ENCODE results near the gene HLA-DOA.
A peak's percentile ranks its signal among the peaks of the same experiment; 100 is the strongest.

Gene HLA-DOA

DNA sequence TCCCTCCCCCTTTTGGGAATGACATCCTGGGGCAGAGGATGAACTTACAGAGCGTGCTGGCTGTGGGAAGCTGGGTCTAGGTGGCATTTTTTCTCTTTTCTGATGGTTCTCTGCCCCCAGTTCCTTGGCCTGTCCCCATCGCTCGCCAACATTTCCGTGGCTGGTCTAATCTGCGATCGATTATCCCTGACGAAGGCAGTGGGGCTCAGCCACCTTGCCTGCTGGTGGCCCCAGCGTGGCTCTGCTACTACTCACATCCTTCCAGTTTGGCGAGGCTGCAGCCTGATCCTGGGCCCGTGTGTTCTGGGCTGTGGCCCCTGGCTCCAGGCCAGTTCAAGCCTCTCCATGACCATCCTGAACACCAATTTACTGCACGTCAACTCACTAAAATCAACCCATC, 6.4 kb upstream of the HLA-DOA start:
- no peak for DNase-seq

DNA sequence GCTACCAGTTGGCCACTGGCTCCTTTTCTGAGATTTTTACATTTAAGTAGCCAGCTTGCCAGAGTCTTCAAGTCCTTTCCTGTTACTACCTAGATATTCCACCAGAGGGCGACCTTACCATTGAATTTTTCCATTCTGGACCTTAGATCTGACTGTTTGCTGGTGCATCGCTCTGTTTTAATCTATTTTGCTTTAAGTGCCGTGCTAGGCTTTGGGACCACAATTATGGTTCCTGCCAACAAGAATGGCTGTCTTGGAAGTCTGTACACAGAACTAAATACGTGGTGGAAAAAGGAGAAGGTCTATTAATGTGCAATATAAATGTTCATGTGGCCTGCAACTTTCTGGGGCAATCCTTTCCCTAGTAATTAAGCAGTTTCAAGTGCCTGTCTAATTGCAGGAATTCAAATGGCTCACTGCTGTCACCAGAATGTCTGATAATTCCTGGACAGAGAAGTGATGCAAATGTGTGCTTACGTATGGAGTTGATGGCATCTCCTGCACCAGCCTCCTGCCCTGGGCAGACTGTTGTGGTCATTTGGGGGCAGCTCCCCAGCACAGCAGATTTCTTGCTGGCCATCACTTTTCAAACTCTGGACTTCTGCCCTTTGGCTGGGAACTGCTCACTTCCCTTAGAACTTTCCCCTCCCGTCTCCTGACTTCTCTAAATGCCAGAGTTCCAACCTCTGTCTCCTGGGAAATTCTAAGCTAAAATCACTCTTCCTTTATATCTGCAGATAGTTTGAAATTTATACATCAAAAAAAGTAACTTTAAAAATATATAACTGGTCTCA, 5.6 kb upstream of the HLA-DOA start:
- peak; percentile 46 for DNase-seq

DNA sequence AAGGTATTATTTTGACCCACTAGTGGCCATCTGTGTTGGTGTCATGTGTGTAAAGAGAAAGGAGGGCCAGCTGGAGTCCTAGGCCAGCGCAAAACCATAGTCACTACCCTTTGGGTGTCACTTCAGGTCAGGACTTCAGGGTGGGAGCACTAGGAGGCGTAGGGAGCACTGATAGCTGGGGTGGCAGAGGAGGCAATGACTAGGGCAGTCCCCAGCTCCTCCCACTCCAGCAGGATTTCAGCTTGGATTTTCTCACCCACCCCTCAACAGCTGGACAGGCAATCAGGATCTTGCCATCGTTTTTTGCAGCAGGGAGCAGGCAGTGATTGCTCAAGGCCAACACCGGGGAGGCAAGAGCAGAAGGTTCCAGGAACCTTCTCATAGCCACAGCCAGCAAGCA, 4.2 kb upstream of the HLA-DOA start:
- DNase-seq, result no peak

DNA sequence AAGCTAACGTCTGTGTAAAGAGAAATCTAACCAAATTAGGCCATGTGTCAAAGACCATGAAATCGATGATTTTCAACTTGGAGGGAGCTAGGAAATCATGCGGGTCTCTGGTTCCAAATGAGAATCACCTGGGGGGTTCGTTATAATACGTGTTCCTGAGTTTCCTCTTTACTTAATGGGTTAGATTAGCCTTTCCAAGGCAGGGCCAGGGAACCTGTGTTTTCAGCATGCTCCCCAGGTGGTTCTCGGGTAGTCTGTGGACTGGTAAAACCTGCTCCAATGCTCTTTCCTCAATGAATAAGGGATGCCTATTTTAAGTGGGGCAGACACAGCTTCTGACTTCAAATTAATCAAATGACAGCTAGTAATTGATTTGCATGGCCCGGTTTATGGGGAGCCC, 965 bp upstream of the HLA-DOA start:
- DNase-seq, result no peak

DNA sequence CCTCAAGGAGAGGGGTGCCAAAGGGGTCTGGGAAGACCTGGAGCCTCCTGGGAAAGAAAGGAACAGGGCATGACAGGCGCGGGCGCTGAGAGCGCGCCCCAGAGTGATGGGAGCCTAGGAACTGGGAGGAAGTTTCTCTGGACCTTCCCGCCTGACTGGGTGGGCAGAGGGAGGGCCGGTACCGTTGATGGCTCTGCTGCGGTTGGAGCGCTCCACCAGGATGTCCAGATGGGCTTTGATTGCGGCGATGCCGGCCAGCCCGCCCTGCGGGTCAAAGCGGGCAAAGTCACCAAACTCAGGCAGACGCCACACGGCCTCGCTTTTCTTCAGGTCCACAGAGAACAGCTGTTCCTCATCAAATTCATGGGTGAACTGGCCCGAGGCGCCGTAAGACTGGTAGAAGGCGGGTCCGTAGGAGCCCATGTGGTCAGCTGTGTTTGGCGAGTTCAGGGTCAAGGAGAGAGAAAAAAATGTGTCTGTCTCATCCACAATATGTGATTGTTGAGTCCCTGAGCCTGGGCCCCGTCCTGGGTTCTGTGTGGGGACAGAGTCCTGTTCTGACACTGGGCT, 1.5 kb downstream of the HLA-DOA start:
- no peak for DNase-seq

DNA sequence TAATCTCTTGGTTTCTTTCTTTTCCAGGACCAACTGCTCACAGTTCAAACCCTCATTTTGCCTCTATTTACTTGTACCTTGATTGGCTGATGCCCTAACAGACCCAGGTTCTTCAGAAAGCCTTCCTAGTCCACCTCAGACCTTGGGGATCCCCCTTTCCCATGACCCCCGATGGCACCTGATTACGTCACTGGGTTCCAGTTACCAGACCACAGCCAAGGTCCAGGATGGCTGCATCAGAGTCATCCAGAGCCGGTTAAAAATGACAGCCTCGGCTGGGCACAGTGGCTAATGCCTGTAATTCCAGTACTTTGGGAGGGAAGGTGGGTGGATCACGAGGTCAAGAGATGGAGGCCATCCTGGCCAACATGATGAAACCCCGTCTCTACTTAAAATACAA, 4.5 kb downstream of the HLA-DOA start:
- DNase-seq, result no peak

DNA sequence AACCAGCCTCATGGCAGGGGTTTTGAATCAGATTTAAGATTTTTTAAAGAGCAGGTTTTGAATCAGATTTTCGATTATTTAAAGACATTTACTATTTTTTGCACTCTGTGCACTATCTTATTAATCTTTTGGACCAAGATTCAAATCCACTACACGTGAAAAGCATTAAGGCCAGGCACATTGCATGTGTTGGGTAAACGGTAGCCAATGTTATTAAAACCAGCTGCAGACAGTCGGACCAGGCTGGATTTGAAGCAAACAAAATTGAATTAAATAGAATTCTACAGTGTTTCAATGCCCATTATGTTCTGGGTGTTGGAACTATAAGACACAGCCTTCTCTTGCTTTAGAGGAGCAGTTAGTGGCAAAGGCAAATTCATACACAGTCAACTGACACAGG, 7.7 kb downstream of the HLA-DOA start:
- no peak for DNase-seq

DNA sequence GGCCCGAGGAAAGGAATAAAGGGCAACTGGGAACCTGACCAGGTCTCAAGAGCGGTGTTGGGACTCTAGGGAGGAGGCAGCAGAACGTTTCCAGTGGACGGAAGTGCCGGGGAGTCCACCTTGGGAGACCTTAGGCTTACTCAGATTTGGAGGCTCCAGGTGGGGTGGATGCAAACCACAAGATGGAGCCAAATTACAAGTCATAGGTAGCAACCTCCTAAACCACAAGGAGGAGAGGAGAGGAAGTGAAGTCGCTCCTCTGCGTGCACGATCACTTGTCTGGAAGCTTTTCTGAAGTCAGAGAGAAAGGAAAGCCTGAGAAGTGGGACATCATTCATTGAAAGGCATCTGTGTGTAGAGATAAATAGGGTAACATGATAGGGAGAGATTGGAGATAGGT, 9.3 kb downstream of the HLA-DOA start:
- no peak for DNase-seq

DNA sequence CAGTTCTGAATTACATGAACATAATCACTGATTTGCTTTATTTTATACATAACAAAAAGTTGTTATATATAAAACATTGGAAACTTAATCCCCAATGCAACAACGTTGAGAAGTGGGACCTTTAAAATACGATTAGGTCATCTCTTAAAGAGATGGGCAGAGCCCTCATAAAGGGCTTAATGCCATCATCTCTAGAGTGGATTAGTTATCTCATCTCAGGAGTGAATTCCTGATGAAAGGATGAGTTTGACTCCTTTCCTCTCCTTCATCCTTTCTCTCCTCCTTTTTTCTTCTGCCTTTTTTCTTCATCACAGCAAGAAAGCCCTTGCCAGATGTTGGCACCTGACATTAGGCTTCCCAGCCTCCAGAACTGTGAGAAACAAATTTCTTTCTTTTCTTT, 13.9 kb downstream of the HLA-DOA start:
- DNase-seq, result no peak

DNA sequence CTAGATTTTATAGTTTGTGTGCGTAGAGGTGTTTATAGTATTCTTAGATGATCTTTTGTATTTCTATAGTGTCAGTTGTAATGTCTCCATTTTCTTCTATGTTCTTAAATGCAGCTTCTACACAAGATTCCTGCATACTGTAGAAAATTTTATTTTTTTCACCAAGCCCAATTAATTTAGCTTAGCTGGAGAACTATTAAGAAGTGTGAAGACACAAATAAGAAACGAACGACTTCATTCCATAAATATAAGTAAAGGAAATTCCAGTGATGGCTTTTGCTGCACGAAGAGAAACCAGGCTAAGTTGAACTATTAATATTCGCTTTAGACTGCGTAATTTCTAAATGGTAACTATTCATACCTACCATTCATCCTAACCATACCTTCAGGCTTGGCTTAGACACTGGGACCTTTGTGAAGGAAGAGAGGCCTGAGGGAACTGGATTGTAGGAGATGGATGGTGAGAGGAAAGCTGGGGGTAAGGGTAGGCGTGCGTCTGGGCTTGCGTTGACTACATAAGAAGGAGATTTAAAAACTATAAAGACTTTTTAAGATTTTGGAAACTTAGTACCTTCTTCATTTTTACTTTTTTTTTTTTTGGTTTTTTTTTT, 15.9 kb downstream of the HLA-DOA start:
- no peak for DNase-seq

DNA sequence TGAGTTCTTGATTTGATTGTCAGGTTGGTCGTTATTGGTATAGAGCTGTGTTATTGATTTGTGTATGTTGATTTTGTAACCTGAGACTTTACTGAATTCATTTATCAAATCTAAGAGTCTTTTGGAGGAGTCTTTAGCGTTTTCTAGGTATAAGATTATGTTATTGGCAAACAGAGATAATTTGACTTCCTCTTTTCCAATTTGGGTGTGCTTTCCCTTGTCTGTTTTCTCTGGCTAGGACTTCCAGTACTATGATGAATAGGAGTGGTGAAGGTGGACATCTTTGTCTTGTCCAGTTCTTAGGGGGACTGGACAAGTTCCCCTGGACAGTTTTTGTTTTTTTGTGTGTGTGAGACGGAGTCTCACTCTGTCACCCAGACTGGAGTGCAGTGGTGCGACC, 17.4 kb downstream of the HLA-DOA start:
- DNase-seq, result no peak

DNA sequence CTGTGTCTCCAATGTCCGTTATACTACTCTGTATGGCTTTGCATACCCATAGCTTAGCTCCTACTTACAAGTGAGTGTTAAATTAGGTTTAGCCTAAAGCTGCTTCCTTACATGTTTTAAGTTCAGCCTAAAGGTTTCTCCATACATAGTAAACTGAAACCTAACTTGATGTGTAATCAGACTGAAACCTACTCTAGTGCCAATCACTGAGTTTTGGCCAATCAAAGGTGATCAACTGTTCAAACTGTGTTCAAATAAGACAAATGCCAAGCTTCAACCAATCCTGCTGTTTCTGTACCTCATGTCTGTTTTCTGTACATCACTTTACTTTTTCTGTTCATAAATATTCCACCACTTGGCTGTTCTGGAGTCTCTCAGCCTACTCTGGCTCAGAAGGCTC, 20.0 kb downstream of the HLA-DOA start:
- DNase-seq, result no peak

DNA sequence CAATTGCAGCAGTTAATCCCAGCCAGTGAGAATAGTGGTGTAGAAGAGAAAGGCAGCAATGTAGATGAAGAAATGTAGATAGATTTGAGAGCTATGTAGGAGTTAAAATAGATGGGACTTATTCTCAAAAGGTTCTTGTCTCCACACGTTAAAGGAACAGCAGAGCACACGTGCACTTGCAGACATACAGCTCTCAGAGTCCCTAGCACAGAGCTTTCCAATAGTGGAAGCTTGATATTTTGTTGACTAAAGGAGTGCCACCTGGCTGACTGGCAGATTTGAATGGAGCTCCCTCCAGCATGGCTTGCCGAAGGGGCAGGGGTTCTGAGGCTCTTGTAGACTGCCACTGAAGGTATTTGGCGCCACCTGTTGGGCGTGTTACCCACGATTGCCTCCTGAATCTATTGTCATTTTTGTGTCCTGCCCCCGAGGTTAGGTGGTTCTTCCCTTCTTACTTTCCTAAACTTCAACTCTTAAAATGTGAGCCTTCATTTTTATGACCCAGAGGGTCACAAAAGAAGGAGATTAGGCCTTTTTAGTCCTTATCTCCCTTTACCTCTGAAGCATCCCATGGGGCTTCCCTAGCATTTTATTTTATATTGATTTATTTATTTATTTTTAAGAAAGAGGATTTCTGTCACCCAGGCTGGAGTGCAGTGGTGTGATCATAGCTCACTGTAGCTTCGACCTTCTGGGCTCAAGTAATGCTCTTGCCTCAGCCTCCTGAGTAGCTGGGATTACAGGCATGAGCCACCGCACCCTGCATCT, 24.6 kb downstream of the HLA-DOA start:
- peak; percentile 89 for DNase-seq

DNA sequence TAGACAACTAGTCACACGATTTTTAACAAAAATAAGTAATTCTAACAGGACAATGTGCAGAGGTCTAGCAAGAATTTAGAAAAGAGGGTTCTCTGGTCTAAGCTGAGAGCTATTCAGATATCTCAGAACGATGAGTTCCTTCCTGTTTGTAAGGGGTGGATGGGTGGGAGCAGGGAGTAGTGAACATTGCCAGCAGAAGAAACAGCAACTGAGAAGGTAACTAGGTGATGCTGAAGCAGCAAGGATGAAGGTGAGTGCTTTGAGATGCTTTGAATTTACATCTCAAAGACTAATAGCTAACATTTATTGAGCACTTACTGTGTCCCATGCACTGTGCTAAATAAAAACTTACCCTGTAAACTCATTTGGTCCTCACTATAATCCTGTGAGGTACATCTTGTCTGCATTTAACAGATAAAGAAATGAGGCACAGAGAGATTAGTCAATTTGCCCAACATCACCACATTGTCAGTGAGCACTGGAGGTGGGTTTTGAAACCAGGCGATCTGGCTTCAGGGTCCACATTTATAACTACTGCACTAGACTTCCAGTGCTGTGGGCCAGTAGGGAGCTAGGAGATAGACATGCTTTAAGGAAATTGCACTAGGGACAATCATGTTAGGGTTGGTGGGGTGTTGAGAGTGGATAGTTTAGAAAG, 25.3 kb downstream of the HLA-DOA start:
- DNase-seq, result no peak

DNA sequence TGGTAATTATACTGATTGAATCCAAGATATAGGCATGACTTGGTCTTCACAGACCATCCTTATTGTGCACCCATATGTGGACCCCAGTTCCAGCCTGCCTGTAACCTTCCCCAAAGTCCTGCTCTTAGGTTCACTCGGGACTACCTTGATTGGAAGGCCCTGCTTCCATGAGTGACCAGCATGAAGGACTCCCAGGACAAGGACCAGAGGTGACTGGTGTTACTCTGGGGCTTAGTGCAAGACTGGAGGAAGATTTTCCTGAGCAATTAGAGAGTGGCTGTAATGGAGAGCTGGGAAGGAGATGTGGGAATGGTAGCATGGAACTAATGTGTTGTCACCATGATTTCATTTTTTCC, 25.9 kb downstream of the HLA-DOA start:
- no peak for DNase-seq

DNA sequence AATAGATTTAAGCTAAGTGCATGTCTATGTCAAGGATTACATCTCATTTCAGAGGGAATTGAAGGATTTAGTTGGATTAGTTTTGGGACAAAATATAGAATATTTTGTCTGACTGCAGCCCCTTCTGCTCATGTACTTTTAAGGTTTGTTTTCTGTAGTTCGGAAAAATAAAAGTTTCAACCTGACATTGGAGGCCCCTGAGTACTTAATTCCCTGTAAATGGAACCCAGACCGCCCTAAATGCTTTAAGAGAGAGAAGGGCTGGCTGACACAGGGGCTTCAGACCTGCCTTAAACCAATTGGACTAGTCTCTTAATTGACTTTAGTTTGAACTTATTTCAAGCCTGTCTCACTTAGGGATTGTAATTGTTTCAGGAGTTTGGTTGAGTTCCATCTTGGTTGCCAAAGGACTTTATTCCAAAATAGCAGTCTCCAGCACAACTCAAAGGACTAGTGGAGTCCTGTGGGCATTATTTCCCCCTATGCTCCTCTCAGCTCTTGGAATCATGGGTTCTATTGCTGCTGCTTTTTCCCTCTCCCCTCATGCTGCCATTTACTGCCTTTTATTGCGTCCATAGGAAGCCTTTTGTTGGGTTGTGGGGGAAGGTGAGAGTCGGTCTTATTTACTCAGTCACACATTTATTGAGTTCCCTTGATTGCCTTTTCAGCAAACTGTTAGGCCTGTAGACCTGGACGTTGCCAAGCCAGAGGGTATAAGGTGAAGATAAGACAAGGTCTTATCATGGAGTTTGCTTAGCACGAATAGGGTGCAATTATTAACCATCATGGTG, 26.5 kb downstream of the HLA-DOA start:
- DNase-seq, result no peak

DNA sequence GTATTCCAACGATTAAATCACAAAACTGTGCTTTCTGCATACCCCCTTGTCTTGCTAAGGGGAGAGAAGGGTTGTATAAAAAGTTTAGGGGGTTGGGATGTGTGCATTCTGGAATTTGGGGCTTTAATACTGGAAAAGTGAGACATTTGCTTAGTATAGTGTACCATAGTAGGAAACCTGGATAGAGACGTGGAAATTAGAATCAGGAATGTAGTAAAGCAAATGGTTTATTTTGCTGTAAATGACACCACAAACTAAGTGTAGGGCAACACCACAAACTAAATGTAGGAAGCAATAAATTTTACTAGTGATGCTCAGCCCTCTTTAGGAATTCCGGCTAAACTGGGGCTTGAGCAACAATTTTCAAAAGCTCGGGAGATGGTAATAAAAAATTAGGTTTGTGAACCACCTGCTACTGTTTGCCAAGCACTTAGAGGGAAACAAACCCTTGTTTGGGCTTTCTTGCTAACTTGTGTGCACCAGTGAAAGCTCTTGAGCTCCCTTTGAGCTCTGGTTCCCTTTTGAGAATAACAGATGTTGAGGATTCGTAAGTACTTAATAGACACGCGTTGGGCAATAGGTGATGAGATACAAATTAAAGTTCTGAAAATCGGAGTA, 27.2 kb downstream of the HLA-DOA start:
- DNase-seq, result peak; percentile 20

DNA sequence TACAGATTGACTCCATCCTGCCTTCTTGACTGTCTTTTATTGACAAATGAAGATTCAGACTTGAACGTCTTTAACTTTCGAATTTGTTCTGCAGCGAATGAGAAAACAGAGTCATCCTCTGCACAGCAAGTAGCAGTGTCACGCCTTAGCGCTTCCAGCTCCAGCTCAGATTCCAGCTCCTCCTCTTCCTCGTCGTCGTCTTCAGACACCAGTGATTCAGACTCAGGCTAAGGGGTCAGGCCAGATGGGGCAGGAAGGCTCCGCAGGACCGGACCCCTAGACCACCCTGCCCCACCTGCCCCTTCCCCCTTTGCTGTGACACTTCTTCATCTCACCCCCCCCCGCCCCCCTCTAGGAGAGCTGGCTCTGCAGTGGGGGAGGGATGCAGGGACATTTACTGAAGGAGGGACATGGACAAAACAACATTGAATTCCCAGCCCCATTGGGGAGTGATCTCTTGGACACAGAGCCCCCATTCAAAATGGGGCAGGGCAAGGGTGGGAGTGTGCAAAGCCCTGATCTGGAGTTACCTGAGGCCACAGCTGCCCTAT, 28.8 kb downstream of the HLA-DOA start:
- no peak for DNase-seq

DNA sequence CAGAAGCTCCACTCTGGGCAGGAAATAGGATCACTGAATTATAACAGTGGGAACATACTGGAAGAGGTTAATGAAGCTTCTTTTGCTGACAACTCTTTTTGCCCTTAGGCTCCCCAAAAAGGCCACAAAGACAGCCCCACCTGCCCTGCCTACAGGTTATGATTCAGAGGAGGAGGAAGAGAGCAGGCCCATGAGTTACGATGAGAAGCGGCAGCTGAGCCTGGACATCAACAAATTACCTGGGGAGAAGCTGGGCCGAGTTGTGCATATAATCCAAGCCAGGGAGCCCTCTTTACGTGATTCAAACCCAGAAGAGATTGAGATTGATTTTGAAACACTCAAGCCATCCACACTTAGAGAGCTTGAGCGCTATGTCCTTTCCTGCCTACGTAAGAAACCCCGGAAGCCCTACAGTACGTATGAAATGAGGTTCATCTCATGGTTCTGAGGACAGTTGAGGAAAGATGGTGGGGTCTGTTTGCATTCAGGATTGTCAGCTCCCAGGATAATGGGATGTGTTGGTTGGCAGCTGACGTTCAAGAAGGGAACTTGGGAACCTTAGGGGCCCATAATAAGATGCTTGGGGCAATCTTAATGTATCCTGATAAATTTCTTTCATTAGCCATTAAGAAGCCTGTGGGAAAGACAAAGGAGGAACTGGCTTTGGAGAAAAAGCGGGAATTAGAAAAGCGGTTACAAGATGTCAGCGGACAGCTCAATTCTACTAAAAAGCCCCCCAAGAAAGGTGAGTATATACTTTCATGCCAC, 29.5 kb downstream of the HLA-DOA start:
- DNase-seq, result no peak

DNA sequence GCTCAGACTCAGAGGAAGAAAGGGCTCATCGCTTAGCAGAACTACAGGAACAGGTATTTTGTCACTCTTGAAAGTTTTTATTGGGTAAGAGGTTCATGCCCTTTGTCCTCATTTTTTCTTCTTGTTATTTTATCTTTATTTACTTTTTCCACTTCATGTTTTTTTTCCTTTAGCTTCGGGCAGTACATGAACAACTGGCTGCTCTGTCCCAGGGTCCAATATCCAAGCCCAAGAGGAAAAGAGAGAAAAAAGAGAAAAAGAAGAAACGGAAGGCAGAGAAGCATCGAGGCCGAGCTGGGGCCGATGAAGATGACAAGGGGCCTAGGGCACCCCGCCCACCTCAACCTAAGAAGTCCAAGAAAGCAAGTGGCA, 31.5 kb downstream of the HLA-DOA start:
- DNase-seq, result no peak
